DOHH2 (cell line): Measurements from ENCODE around the gene FAIM.

Source experiments
- EZH2phosphoT487 ChIP-seq: fragments of 200-600 bp; sonication (generic); IDR thresholded peaks from 2 replicates; pipeline ENCODE4 v1.6.1; 2017; ENCODE audit warnings: borderline replicate concordance, mild to moderate bottlenecking, antibody characterized with exemption, low read length, moderate library complexity, mixed read lengths
- TF ChIP-seq, protein P1 (sequence below): fragments of 200-600 bp; sonication (generic); IDR thresholded peaks from one replicate; pipeline ENCODE4 v1.5.1; 2014; ENCODE audit warnings: antibody characterized with exemption, mild to moderate bottlenecking, low read depth, low read length; ENCODE audit not compliant: poor library complexity, severe bottlenecking

DNA sequence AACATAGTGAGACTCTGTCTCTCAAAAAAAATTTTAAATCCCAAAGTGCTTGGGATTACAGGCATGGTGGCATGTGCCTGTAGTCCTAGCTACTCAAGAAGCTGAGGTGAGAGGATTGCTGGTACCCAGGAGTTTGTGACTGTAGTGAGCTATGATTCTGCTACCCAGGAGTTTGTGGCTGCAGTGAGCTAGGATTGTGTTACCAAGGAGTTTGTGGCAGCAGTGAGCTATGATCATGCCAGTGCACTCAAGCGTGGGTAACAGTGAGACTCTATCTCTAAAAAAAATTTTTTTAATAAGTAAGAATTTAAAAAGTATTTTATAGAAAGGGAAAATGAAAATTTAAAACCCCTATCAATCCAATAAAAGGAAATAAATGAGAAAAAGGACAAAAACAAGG is 69.5 kb downstream of the FAIM start:
- TF ChIP-seq EZH2phosphoT487 = no peak
- TF ChIP-seq, protein P1, sequence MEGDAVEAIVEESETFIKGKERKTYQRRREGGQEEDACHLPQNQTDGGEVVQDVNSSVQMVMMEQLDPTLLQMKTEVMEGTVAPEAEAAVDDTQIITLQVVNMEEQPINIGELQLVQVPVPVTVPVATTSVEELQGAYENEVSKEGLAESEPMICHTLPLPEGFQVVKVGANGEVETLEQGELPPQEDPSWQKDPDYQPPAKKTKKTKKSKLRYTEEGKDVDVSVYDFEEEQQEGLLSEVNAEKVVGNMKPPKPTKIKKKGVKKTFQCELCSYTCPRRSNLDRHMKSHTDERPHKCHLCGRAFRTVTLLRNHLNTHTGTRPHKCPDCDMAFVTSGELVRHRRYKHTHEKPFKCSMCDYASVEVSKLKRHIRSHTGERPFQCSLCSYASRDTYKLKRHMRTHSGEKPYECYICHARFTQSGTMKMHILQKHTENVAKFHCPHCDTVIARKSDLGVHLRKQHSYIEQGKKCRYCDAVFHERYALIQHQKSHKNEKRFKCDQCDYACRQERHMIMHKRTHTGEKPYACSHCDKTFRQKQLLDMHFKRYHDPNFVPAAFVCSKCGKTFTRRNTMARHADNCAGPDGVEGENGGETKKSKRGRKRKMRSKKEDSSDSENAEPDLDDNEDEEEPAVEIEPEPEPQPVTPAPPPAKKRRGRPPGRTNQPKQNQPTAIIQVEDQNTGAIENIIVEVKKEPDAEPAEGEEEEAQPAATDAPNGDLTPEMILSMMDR = no peak
